GM23338 (cell line): ENCODE results near the gene HAL. TPM values are rescaled to one million over a fixed set of nuclear protein-coding genes. Genes with fewer than 3 reads are reported as not detected.

Source experiments
- ATAC-seq: fragments of 200-7000 bp; cut with Tn5 transposase; 3 replicates; pipeline ENCODE4 v1.9.1; 2020
- DNase-seq: peaks from one replicate; pipeline ENCODE4 v3.0.0-alpha.2; 2015; ENCODE audit warnings: low spot score
- H2AFZ ChIP-seq: fragments of 200-600 bp; sonication (generic); 2 replicates; pipeline ENCODE4 v1.8.0; 2016; ENCODE audit warnings: antibody characterized with exemption, mild to moderate bottlenecking, moderate library complexity
- H3F3A ChIP-seq: fragments of 200-600 bp; sonication (generic); replicated peaks from 2 replicates; pipeline ENCODE4 v1.8.0; 2017; ENCODE audit warnings: antibody characterized with exemption, mixed run types, low read depth
- H3K27ac ChIP-seq: fragments of 200-600 bp; sonication (generic); 2 replicates; pipeline ENCODE4 v1.6.1; 2016; ENCODE audit warnings: low read depth
- H3K27me3 ChIP-seq: fragments of 200-600 bp; sonication (generic); 2 replicates; pipeline ENCODE4 v1.8.0; 2016; ENCODE audit warnings: mild to moderate bottlenecking, mixed run types, moderate library complexity; ENCODE audit not compliant: insufficient read depth
- H3K36me3 ChIP-seq: fragments of 200-600 bp; sonication (generic); 2 replicates; pipeline ENCODE4 v1.8.0; 2016; ENCODE audit warnings: mild to moderate bottlenecking; ENCODE audit not compliant: insufficient read depth
- H3K4me1 ChIP-seq: fragments of 200-600 bp; sonication (generic); 2 replicates; pipeline ENCODE4 v1.8.0; 2016; ENCODE audit warnings: mild to moderate bottlenecking, moderate library complexity; ENCODE audit not compliant: insufficient read depth
- H3K4me2 ChIP-seq: fragments of 200-600 bp; sonication (generic); 2 replicates; pipeline ENCODE4 v1.7.1; 2017; ENCODE audit warnings: mixed run types
- H3K4me3 ChIP-seq: fragments of 200-600 bp; sonication (generic); 2 replicates; pipeline ENCODE4 v1.6.1; 2016; ENCODE audit warnings: mixed run types
- H3K79me2 ChIP-seq: fragments of 200-600 bp; sonication (generic); replicated peaks from 2 replicates; pipeline ENCODE4 v1.8.0; 2017; ENCODE audit warnings: mild to moderate bottlenecking; ENCODE audit not compliant: insufficient read depth
- H3K9me2 ChIP-seq: fragments of 200-600 bp; sonication (generic); 2 replicates; pipeline ENCODE4 v1.8.0; 2017; ENCODE audit not compliant: insufficient read depth
- H4K20me1 ChIP-seq: fragments of 200-600 bp; sonication (generic); replicated peaks from 2 replicates; pipeline ENCODE4 v1.8.0; 2017; ENCODE audit warnings: mild to moderate bottlenecking; ENCODE audit not compliant: insufficient read depth
- H3K27ac Mint-ChIP-seq: 2 replicates; pipeline ENCODE4 v1.8.0; 2020; ENCODE audit warnings: inconsistent platforms, mild to moderate bottlenecking, moderate library complexity, mixed read lengths
- H3K27me3 Mint-ChIP-seq: 3 replicates; pipeline ENCODE4 v1.8.0; 2022; ENCODE audit warnings: low read depth, mild to moderate bottlenecking, moderate library complexity, mixed read lengths, inconsistent platforms; ENCODE audit not compliant: insufficient read depth, poor library complexity
- H3K36me3 Mint-ChIP-seq: 3 replicates; pipeline ENCODE4 v1.8.0; 2021; ENCODE audit warnings: low read depth, mild to moderate bottlenecking, inconsistent platforms, moderate library complexity, mixed read lengths
- H3K4me1 Mint-ChIP-seq: 3 replicates; pipeline ENCODE4 v1.8.0; 2020; ENCODE audit warnings: mild to moderate bottlenecking, inconsistent platforms, mixed read lengths
- H3K4me3 Mint-ChIP-seq: 3 replicates; pipeline ENCODE4 v1.8.0; 2021; ENCODE audit warnings: moderate library complexity, mild to moderate bottlenecking, inconsistent platforms, mixed read lengths
- H3K9me3 Mint-ChIP-seq: 3 replicates; pipeline ENCODE4 v1.8.0; 2020; ENCODE audit warnings: moderate library complexity, mild to moderate bottlenecking, inconsistent platforms, mixed read lengths
- CREB1 ChIP-seq: fragments of 250-450 bp; sonication (Bioruptor Pico); IDR thresholded peaks from 2 replicates; pipeline ENCODE4 v1.5.0; 2020; ENCODE audit warnings: low read depth, mild to moderate bottlenecking, moderate library complexity
- ETS1 ChIP-seq: IDR thresholded peaks from 2 replicates; pipeline ENCODE4 v1.6.1; 2016; ENCODE audit warnings: antibody characterized with exemption
- EZH2 ChIP-seq: fragments of 200-600 bp; sonication (generic); IDR thresholded peaks from one replicate; pipeline ENCODE4 v1.8.0; 2017; ENCODE audit warnings: antibody characterized with exemption, mild to moderate bottlenecking, low read depth; ENCODE audit not compliant: unreplicated experiment
- EZH2phosphoT487 ChIP-seq: fragments of 200-600 bp; sonication (generic); IDR thresholded peaks from one replicate; pipeline ENCODE4 v1.8.1; 2018; ENCODE audit warnings: antibody characterized with exemption; ENCODE audit not compliant: unreplicated experiment
- JUNB ChIP-seq: IDR thresholded peaks from one replicate; pipeline ENCODE4 v1.6.1; 2016; ENCODE audit warnings: antibody characterized with exemption; ENCODE audit not compliant: unreplicated experiment
- NANOG ChIP-seq: IDR thresholded peaks from 2 replicates; pipeline ENCODE4 v1.6.1; 2016; ENCODE audit warnings: antibody characterized with exemption, borderline replicate concordance
- POLR2AphosphoS5 ChIP-seq: IDR thresholded peaks from 2 replicates; pipeline ENCODE4 v1.6.1; 2016; ENCODE audit warnings: antibody characterized with exemption, low read depth
- STAT1 ChIP-seq: IDR thresholded peaks from one replicate; pipeline ENCODE4 v1.6.1; 2016; ENCODE audit warnings: antibody characterized with exemption; ENCODE audit not compliant: unreplicated experiment
- ZNF114 ChIP-seq: fragments of 250-450 bp; sonication (Bioruptor Pico); IDR thresholded peaks from 2 replicates; pipeline ENCODE4 v1.5.0; 2020; ENCODE audit warnings: mild to moderate bottlenecking, moderate library complexity
- ZNF331 ChIP-seq: fragments of 250-450 bp; sonication (Bioruptor Pico); IDR thresholded peaks from 2 replicates; pipeline ENCODE4 v1.5.0; 2020; ENCODE audit warnings: low read depth, mild to moderate bottlenecking, moderate library complexity
- ZNF462 ChIP-seq: fragments of 250-450 bp; sonication (Bioruptor Pico); IDR thresholded peaks from 2 replicates; pipeline ENCODE4 v1.5.0; 2020; ENCODE audit warnings: mild to moderate bottlenecking, moderate library complexity
- polyA plus RNA-seq: library from polyadenylated mRNA; unstranded; fragments of >200 nt; fragmentation: Nextera tagmentation; extraction: Ambion mirVana; gene quantifications from 2 replicates; pipeline ENCODE4 v1.2.1, GENCODE V29; 2016
- total RNA-seq: library from RNA; depleted of rRNA; stranded (reverse); fragments of >200 nt; shearing (Covaris generic); gene quantifications from 2 replicates; pipeline ENCODE4 v1.2.3, GENCODE V29; 2014
- TF ChIP-seq, protein P1 (sequence below): IDR thresholded peaks from one replicate; pipeline ENCODE4 v1.6.1; 2018; ENCODE audit warnings: antibody characterized with exemption; ENCODE audit not compliant: unreplicated experiment

The HAL gene
- total and polyA plus RNA-seq, 2 experiments from 2014 or later: 0.17 to 0.24 TPM

- no peak for TF ChIP-seq ETS1
- TF ChIP-seq ZNF331 (CRISPR knock-in tag): no peak
- TF ChIP-seq ZNF114 (CRISPR knock-in tag): no peak
- no peak for TF ChIP-seq EZH2phosphoT487
- TF ChIP-seq JUNB: no peak
- no peak for TF ChIP-seq EZH2
- no peak for TF ChIP-seq CREB1 (CRISPR knock-in tag)
Observed at GRCh38 chr12:95962222-95962621, 33.9 kb downstream of the HAL start (continued).

- Histone ChIP-seq H4K20me1 (no peaks in the 10 kb centered on the region), H3K9me2 (no peaks in the 10 kb centered on the region), H3K79me2 (no peaks in the 10 kb centered on the region), H3K27ac (no peak overlapping the region), H3K4me2 (no peak overlapping the region), H2AFZ (no peak overlapping the region), H3F3A (no peaks in the 10 kb centered on the region), H3K4me1 (peaks cover 5% of the 10 kb centered on the region; the same call in 1 of the 2 replicates), H3K4me3 (no peak overlapping the region), H3K27me3 (no peaks in the 10 kb centered on the region), H3K36me3 (no peaks in the 10 kb centered on the region)
- peaks cover 15% of the 10 kb centered on the region for H3K4me1 Mint-ChIP-seq
- DNase-seq (no peak), ATAC-seq (no peak)
- H3K36me3 Mint-ChIP-seq: no peaks in the 10 kb centered on the region
- H3K27ac Mint-ChIP-seq: no peak overlapping the region
- H3K27me3 Mint-ChIP-seq: peaks cover 7% of the 10 kb centered on the region
- no peaks in the 10 kb centered on the region for H3K9me3 Mint-ChIP-seq
- H3K4me3 Mint-ChIP-seq: no peak overlapping the region
- no peak for TF ChIP-seq CREB1 (CRISPR knock-in tag)
- TF ChIP-seq EZH2phosphoT487: no peak
- TF ChIP-seq NANOG: no peak
- no peak for TF ChIP-seq POLR2AphosphoS5
- no peak for TF ChIP-seq STAT1
- no peak for TF ChIP-seq ZNF462 (CRISPR knock-in tag)
- TF ChIP-seq ZNF114 (CRISPR knock-in tag): no peak
- no peak for TF ChIP-seq JUNB
- TF ChIP-seq, protein P1, sequence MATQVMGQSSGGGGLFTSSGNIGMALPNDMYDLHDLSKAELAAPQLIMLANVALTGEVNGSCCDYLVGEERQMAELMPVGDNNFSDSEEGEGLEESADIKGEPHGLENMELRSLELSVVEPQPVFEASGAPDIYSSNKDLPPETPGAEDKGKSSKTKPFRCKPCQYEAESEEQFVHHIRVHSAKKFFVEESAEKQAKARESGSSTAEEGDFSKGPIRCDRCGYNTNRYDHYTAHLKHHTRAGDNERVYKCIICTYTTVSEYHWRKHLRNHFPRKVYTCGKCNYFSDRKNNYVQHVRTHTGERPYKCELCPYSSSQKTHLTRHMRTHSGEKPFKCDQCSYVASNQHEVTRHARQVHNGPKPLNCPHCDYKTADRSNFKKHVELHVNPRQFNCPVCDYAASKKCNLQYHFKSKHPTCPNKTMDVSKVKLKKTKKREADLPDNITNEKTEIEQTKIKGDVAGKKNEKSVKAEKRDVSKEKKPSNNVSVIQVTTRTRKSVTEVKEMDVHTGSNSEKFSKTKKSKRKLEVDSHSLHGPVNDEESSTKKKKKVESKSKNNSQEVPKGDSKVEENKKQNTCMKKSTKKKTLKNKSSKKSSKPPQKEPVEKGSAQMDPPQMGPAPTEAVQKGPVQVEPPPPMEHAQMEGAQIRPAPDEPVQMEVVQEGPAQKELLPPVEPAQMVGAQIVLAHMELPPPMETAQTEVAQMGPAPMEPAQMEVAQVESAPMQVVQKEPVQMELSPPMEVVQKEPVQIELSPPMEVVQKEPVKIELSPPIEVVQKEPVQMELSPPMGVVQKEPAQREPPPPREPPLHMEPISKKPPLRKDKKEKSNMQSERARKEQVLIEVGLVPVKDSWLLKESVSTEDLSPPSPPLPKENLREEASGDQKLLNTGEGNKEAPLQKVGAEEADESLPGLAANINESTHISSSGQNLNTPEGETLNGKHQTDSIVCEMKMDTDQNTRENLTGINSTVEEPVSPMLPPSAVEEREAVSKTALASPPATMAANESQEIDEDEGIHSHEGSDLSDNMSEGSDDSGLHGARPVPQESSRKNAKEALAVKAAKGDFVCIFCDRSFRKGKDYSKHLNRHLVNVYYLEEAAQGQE: no peak
- TF ChIP-seq ZNF331 (CRISPR knock-in tag): no peak
- TF ChIP-seq EZH2: no peak
- TF ChIP-seq ETS1: no peak
Observed at GRCh38 chr12:95960241-95960640, 35.9 kb downstream of the HAL start.
